ENCODE data around the gene MRM2. TPM values are rescaled to one million over a fixed set of nuclear protein-coding genes. Genes with fewer than 3 reads are reported as not detected.

MRM2 gene
- total and polyA plus RNA-seq, 2 donors (not counting 1 experiment from before 2014, with no cell fraction given) = 14.9 to 19.3 TPM

GRCh38 chr7:2273866-2274265 is 31.9 kb upstream of the MRM2 start:
- no peak overlapping the region for H3K4me3 ChIP-seq (replicated peaks in 1 of 4; ENCODE audit: control extremely low read depth in 1 of 4, insufficient read depth in 1 of 4, low read depth in 3 of 4, low read length in 4 of 4)
- no peaks in the 10 kb centered on the region for H3K4me1 ChIP-seq (ENCODE audit: control insufficient read depth, extremely low read depth, insufficient read depth, low read length)
- TF ChIP-seq EZH2 (IDR thresholded peaks at IDR 0.05; ENCODE audit: low read length, missing control alignments) = no peak
- TF ChIP-seq, protein P1, sequence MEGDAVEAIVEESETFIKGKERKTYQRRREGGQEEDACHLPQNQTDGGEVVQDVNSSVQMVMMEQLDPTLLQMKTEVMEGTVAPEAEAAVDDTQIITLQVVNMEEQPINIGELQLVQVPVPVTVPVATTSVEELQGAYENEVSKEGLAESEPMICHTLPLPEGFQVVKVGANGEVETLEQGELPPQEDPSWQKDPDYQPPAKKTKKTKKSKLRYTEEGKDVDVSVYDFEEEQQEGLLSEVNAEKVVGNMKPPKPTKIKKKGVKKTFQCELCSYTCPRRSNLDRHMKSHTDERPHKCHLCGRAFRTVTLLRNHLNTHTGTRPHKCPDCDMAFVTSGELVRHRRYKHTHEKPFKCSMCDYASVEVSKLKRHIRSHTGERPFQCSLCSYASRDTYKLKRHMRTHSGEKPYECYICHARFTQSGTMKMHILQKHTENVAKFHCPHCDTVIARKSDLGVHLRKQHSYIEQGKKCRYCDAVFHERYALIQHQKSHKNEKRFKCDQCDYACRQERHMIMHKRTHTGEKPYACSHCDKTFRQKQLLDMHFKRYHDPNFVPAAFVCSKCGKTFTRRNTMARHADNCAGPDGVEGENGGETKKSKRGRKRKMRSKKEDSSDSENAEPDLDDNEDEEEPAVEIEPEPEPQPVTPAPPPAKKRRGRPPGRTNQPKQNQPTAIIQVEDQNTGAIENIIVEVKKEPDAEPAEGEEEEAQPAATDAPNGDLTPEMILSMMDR (conservative IDR thresholded peaks at IDR 0.05 in 1 of 2, IDR thresholded peaks at IDR 0.05 in 1 of 2; ENCODE audit: low read depth in 1 of 2, low read length in 2 of 2) = no peak
- no peak overlapping the region for H3K27ac ChIP-seq (ENCODE audit: insufficient read depth, low read length)
- H2AFZ ChIP-seq (ENCODE audit: low read length) = no peak overlapping the region
- H4K20me1 ChIP-seq (ENCODE audit: control insufficient read depth, extremely low read depth, insufficient read depth, low read length) = no peaks in the 10 kb centered on the region
- H3K27me3 ChIP-seq (ENCODE audit: control insufficient read depth, insufficient read depth, low read length) = no peaks in the 10 kb centered on the region
- H3K4me2 ChIP-seq (ENCODE audit: extremely low read depth, insufficient read depth, low read length) = no peak overlapping the region
- no peak overlapping the region for H3K9ac ChIP-seq (ENCODE audit: insufficient read depth, low read length)
- no peaks in the 10 kb centered on the region for H3K9me3 ChIP-seq (ENCODE audit: control insufficient read depth, insufficient read depth, low read depth, low read length)
- DNase-seq (ENCODE audit: low read depth in 2 of 2) = no peak
- H3K79me2 ChIP-seq (ENCODE audit: control insufficient read depth, insufficient read depth, low read length) = no peaks in the 10 kb centered on the region
- H3K36me3 ChIP-seq (ENCODE audit: control insufficient read depth, insufficient read depth, low read length) = peaks cover 2% of the 10 kb centered on the region

GRCh38 chr7:2272031-2272430 is 30.0 kb upstream of the MRM2 start:
- Histone ChIP-seq H3K9me3 (ENCODE audit: control insufficient read depth, insufficient read depth, low read depth, low read length) (no peaks in the 10 kb centered on the region), H3K4me3 (replicated peaks in 1 of 4; ENCODE audit: control extremely low read depth in 1 of 4, insufficient read depth in 1 of 4, low read depth in 3 of 4, low read length in 4 of 4) (no peak overlapping the region), H3K4me2 (ENCODE audit: extremely low read depth, insufficient read depth, low read length) (no peak overlapping the region), H3K9ac (ENCODE audit: insufficient read depth, low read length) (no peak overlapping the region), H3K27ac (ENCODE audit: insufficient read depth, low read length) (no peak overlapping the region), H3K79me2 (ENCODE audit: control insufficient read depth, insufficient read depth, low read length) (no peaks in the 10 kb centered on the region), H4K20me1 (ENCODE audit: control insufficient read depth, extremely low read depth, insufficient read depth, low read length) (no peaks in the 10 kb centered on the region), H3K27me3 (ENCODE audit: control insufficient read depth, insufficient read depth, low read length) (no peaks in the 10 kb centered on the region), H3K4me1 (ENCODE audit: control insufficient read depth, extremely low read depth, insufficient read depth, low read length) (no peaks in the 10 kb centered on the region), H2AFZ (ENCODE audit: low read length) (no peak overlapping the region), H3K36me3 (ENCODE audit: control insufficient read depth, insufficient read depth, low read length) (peaks cover 2% of the 10 kb centered on the region)
- TF ChIP-seq EZH2 (IDR thresholded peaks at IDR 0.05; ENCODE audit: low read length, missing control alignments) = no peak
- TF ChIP-seq, protein P1 (conservative IDR thresholded peaks at IDR 0.05 in 1 of 2, IDR thresholded peaks at IDR 0.05 in 1 of 2; ENCODE audit: low read depth in 1 of 2, low read length in 2 of 2) = no peak
- no peak for DNase-seq (ENCODE audit: low read depth in 2 of 2)

DNA sequence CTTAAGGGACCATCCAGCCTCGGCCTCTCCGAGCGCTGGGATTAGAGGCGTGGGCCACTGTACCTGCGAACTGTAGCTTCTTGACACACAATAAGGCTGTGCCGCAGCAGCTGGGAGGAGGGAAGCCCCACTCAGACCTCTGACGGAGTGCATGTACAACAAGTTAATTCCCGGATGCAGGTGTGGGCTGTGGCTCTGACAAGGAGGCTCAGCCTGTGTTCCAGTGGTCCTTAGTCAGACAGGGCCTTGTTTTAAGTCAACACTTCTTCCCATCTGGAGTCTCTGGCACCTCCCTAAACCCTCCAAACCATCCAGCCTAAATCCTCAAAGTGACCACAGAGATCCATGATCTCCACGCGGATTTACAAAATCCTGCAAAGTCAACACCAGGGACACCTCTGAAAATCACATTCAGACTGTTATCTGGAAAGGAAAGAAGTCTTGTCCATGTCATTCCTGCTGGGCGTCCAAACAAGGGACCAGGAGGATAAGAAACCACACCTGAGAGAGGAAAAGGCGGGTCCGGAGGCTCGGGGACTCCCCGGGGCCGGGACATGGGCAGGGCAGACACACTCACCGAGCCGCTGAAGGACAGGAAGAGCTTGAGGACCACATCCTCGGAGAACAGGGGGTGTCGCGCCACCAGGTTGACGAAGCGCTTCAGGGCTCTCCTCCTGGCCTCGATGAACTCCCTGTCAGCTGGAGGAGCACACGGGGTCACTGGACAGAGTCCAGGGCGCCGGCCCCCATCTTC is 29.4 kb upstream of the MRM2 start:
- no peak overlapping the region for H3K4me2 ChIP-seq (ENCODE audit: extremely low read depth, insufficient read depth, low read length)
- peaks cover 3% of the 10 kb centered on the region for H3K4me1 ChIP-seq (ENCODE audit: control insufficient read depth, extremely low read depth, insufficient read depth, low read length)
- no peaks in the 10 kb centered on the region for H4K20me1 ChIP-seq (ENCODE audit: control insufficient read depth, extremely low read depth, insufficient read depth, low read length)
- no peaks in the 10 kb centered on the region for H3K27me3 ChIP-seq (ENCODE audit: control insufficient read depth, insufficient read depth, low read length)
- peaks cover 2% of the 10 kb centered on the region for H3K36me3 ChIP-seq (ENCODE audit: control insufficient read depth, insufficient read depth, low read length)
- no peak overlapping the region for H3K4me3 ChIP-seq (replicated peaks in 1 of 4; ENCODE audit: control extremely low read depth in 1 of 4, insufficient read depth in 1 of 4, low read depth in 3 of 4, low read length in 4 of 4)
- no peak overlapping the region for H2AFZ ChIP-seq (ENCODE audit: low read length)
- H3K9ac ChIP-seq (ENCODE audit: insufficient read depth, low read length) = no peak overlapping the region
- TF ChIP-seq, protein P1 (conservative IDR thresholded peaks at IDR 0.05 in 1 of 2, IDR thresholded peaks at IDR 0.05 in 1 of 2; ENCODE audit: low read depth in 1 of 2, low read length in 2 of 2) = no peak
- no peak for TF ChIP-seq EZH2 (IDR thresholded peaks at IDR 0.05; ENCODE audit: low read length, missing control alignments)
- H3K9me3 ChIP-seq (ENCODE audit: control insufficient read depth, insufficient read depth, low read depth, low read length) = no peaks in the 10 kb centered on the region
- DNase-seq (ENCODE audit: low read depth in 2 of 2) = no peak
- H3K27ac ChIP-seq (ENCODE audit: insufficient read depth, low read length) = no peak overlapping the region
- no peaks in the 10 kb centered on the region for H3K79me2 ChIP-seq (ENCODE audit: control insufficient read depth, insufficient read depth, low read length)
